ENCODE measurements around the gene PSMD12. TPM values are rescaled to one million over a fixed set of nuclear protein-coding genes. Genes with fewer than 3 reads are reported as not detected.

PSMD12 gene
- total and polyA plus RNA-seq, 9 of the 15 experiments (the other 6 are each of a cell fraction or from before 2014, with no cell fraction given) = 36.6 to 150 (median 65.5) TPM

DNA sequence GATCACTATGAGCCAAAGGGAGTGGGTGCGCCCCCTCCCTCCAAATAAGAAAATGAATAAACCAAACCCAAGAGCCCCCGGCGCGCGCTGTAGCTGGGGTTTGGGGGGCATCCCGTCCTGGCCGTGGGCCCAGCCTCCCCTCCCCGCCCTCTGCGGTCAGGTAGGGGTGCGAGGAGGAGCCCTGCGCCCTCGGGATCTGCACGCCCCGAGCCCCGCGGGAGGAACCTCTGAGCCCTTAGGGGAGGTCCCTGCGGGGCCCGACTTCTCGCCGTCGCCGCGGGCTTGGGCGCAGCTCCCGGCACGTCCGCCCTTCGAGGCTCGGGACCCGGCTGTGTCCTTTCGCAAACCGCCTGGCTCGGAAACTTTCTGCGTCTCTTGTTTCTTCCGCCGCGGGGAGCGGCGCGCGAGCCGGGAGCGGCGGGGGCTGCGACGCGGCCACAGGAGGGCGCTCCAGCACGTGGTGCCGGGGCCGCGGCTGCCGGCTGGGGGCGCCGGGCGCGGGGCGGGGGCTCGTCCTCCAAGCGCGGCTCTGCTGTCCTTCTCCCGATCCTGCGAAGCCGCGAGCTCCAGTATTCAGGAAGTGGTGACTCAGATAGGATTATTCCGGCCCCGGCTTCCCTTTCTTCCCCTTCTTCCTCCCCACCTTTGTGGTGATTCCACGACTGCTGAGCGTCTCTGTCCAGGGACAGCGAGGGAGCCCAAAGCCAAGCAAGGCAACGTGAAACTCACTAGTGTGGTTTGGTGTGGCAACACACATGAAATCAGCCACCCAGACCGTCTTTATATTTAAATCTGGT, 12.3 kb upstream of the PSMD12 start:
- intact Hi-C loops (cut with micrococcal nuclease) = loop anchor here (5.0 kb wide), 3 partner anchors 99 to 309 kb away; no protein-coding TSS in a partner anchor
- H3K9me3 ChIP-seq (replicated peaks; ENCODE audit: control insufficient read depth, insufficient read depth, low read depth, low read length) = peaks cover 6% of the 10 kb centered on the region; the same call in 1 of the 2 replicates
- H2AFZ ChIP-seq (ENCODE audit: low read depth, low read length) = peak overlapping the region; percentile 79
- POLR2A ChIA-PET = interaction anchor here (0.5 to 1.0 kb wide), 3 partner anchors 19 to 673 kb away, joined by 3 to 4 read pairs (median 3); no protein-coding TSS in a partner anchor
- H3K4me2 ChIP-seq (ENCODE audit: insufficient read depth, low read length) = peak overlapping the region; percentile 84
- H3K4me1 ChIP-seq (replicated peaks in 1 of 2; ENCODE audit: control insufficient read depth in 2 of 2, insufficient read depth in 2 of 2, low read length in 2 of 2) = peaks cover 18 to 38% of the 10 kb centered on the region in 2 experiments; a peak in 4 of 5 replicates
- H4K20me1 ChIP-seq (replicated peaks; ENCODE audit: control insufficient read depth, insufficient read depth, low read length) = 0 out of 2 replicates have a peak, but pooled peaks cover 8% of the 10 kb centered on the region
- H3K36me3 ChIP-seq (ENCODE audit: control insufficient read depth, insufficient read depth, low read length) = no peaks in the 10 kb centered on the region
- WGBS (ENCODE audit: insufficient coverage, low coverage, missing lambda C conversion rate) = 1% methylated on average over 43 of the region's 72 CpGs
- ATAC-seq (peak; percentile 71), DNase-seq (ENCODE audit: extremely low read depth in 1 of 4, low spot score in 3 of 4) (peak; percentile 76 to 79 (median 78)), FAIRE-seq (no peak)
- no peaks in the 10 kb centered on the region for H3K79me2 ChIP-seq (ENCODE audit: control insufficient read depth, insufficient read depth, low read length)
- no peaks in the 10 kb centered on the region for H3K9me1 ChIP-seq (ENCODE audit: control insufficient read depth, insufficient read depth, low read length)
- H3K4me3 ChIP-seq = peak overlapping the region; percentile 60
- H3K27ac ChIP-seq (ENCODE audit: extremely low read depth, low read depth, low read length) = no peak overlapping the region
- H3K27me3 ChIP-seq (ENCODE audit: control insufficient read depth in 2 of 2, insufficient read depth in 2 of 2, low read length in 2 of 2) = peaks cover 12 to 14% of the 10 kb centered on the region in 2 experiments; a peak in 3 of 5 replicates
- in situ Hi-C loops (cut with MboI) = loop anchor here (25.0 kb wide), 1 partner anchor 309 kb away; no protein-coding TSS in a partner anchor
- BruUV-seq (replicated peaks) = no TSS peak
- peak overlapping the region; percentile 49 to 92 for H3K9ac ChIP-seq (ENCODE audit: insufficient read depth in 1 of 2, low read depth in 2 of 2, low read length in 2 of 2)
- CTCF ChIA-PET (ENCODE audit: low intra/inter-chr PET ratio) = interaction anchor here (0.7 to 1.2 kb wide), 4 partner anchors 157 to 662 kb away, joined by 3 to 4 read pairs (median 3); no protein-coding TSS in a partner anchor
- no peak for TF ChIP-seq HDAC1 (IDR thresholded peaks at IDR 0.05)
- 0 out of 2 replicates have a peak, but pooled peaks have one; percentile 36 for TF ChIP-seq KDM2B (CRISPR knock-in tag; IDR thresholded peaks at IDR 0.05)
- TF ChIP-seq CCNT2 (IDR thresholded peaks at IDR 0.05; ENCODE audit: borderline replicate concordance, extremely low read depth, insufficient read length, low read depth, low read length) = peak; percentile 69
- no peak for TF ChIP-seq ATF1 (CRISPR knock-in tag; IDR thresholded peaks at IDR 0.05)
- TF ChIP-seq ATF1 (tag; IDR thresholded peaks at IDR 0.05) = no peak
- TF ChIP-seq ATF2 (CRISPR knock-in tag; IDR thresholded peaks at IDR 0.05) = 0 out of 2 replicates have a peak, but pooled peaks have one; percentile 26
- TF ChIP-seq ATF7 (IDR thresholded peaks at IDR 0.05) = 0 out of 2 replicates have a peak, but pooled peaks have one; percentile 13
- peak; percentile 90; the same call in 1 of the 2 replicates for TF ChIP-seq RB1 (IDR thresholded peaks at IDR 0.05; ENCODE audit: low read depth)
- TF ChIP-seq, protein P1, sequence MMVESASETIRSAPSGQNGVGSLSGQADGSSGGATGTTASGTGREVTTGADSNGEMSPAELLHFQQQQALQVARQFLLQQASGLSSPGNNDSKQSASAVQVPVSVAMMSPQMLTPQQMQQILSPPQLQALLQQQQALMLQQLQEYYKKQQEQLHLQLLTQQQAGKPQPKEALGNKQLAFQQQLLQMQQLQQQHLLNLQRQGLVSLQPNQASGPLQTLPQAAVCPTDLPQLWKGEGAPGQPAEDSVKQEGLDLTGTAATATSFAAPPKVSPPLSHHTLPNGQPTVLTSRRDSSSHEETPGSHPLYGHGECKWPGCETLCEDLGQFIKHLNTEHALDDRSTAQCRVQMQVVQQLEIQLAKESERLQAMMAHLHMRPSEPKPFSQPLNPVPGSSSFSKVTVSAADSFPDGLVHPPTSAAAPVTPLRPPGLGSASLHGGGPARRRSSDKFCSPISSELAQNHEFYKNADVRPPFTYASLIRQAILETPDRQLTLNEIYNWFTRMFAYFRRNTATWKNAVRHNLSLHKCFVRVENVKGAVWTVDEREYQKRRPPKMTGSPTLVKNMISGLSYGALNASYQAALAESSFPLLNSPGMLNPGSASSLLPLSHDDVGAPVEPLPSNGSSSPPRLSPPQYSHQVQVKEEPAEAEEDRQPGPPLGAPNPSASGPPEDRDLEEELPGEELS (CRISPR knock-in tag; IDR thresholded peaks at IDR 0.05; ENCODE audit: borderline replicate concordance) = no peak
- TF ChIP-seq POLR2B (IDR thresholded peaks at IDR 0.05; ENCODE audit: low read depth, partially characterized antibody) = no peak
- TF ChIP-seq GATAD2A (IDR thresholded peaks at IDR 0.05) = 0 out of 2 replicates have a peak, but pooled peaks have one; percentile 20
- TF ChIP-seq GTF2A2 (tag; IDR thresholded peaks at IDR 0.05) = no peak
- no peak for TF ChIP-seq NR1H2 (CRISPR knock-in tag; IDR thresholded peaks at IDR 0.05)
- TF ChIP-seq ZNF436 (CRISPR knock-in tag; IDR thresholded peaks at IDR 0.05) = no peak
- peak; percentile 87 for TF ChIP-seq CXXC5 (CRISPR knock-in tag; IDR thresholded peaks at IDR 0.05)
- TF ChIP-seq U2AF1 (optimal IDR thresholded peaks at IDR 0.05; ENCODE audit: low read depth, low read length) = peak; percentile 35

Data from K562 (cell line).